ENCODE data around the gene PTCH2.
"Not testable (repeated sequence)": the region's sequence is repeated elsewhere in the genome, so short reads cannot be mapped to it uniquely, and the experiment has no call there.

Gene PTCH2

GRCh38 chr1:44826375-44827196 is 16.5 kb downstream of the PTCH2 start:
- no peaks in the 10 kb centered on the region for H3K79me2 ChIP-seq (ENCODE audit: insufficient read depth, low read length)
- no peaks in the 10 kb centered on the region; the same call in 1 of the 2 replicates for H3K36me3 ChIP-seq (ENCODE audit: insufficient read depth, low read length)
- H3K27ac ChIP-seq (ENCODE audit: low read depth, low read length, poor library complexity, severe bottlenecking): no peak overlapping the region
- TF ChIP-seq CTCF (IDR thresholded peaks at IDR 0.05; ENCODE audit: low read length): no peak
- no peak for TF ChIP-seq EZH2 (IDR thresholded peaks at IDR 0.05; ENCODE audit: borderline replicate concordance, low read length)
- H3K9me3 ChIP-seq (ENCODE audit: low read length): no peaks in the 10 kb centered on the region
- no peaks in the 10 kb centered on the region for H4K20me1 ChIP-seq (ENCODE audit: insufficient read depth, low read length)
- H3K4me1 ChIP-seq (ENCODE audit: insufficient read depth, low read length, severe bottlenecking): peaks cover 8% of the 10 kb centered on the region
- H3F3A ChIP-seq (ENCODE audit: insufficient read depth, low read length): no peaks in the 10 kb centered on the region
- no peak overlapping the region for H3K9ac ChIP-seq (ENCODE audit: low read length)
- no peak overlapping the region for H2AFZ ChIP-seq (ENCODE audit: low read length)
- H3K27me3 ChIP-seq (ENCODE audit: insufficient read depth, low read length): peaks cover 10% of the 10 kb centered on the region; the same call in 1 of the 2 replicates
- no peaks in the 10 kb centered on the region for H3K9me2 ChIP-seq (ENCODE audit: low read depth, low read length)
- no peak overlapping the region for H3K4me3 ChIP-seq (ENCODE audit: low read depth, low read length, poor library complexity, severe bottlenecking)
- no peak overlapping the region for H3K4me2 ChIP-seq (ENCODE audit: low read length)

- not testable (repeated sequence) for H3K9me2 ChIP-seq (ENCODE audit: low read depth, low read length)
These were observed 18.7 kb downstream of the PTCH2 start for GRCh38 chr1:44824392-44824791.

GRCh38 chr1:44822981-44823451 is 20.0 kb downstream of the PTCH2 start:
- no peaks in the 10 kb centered on the region for H4K20me1 ChIP-seq (ENCODE audit: insufficient read depth, low read length)
- H2AFZ ChIP-seq (ENCODE audit: low read length): no peak overlapping the region
- peaks cover 26% of the 10 kb centered on the region for H3K4me1 ChIP-seq (ENCODE audit: insufficient read depth, low read length, severe bottlenecking)
- H3K79me2 ChIP-seq (ENCODE audit: insufficient read depth, low read length): no peaks in the 10 kb centered on the region
- H3K36me3 ChIP-seq (ENCODE audit: insufficient read depth, low read length): no peaks in the 10 kb centered on the region
- H3F3A ChIP-seq (ENCODE audit: insufficient read depth, low read length): no peaks in the 10 kb centered on the region
- TF ChIP-seq EZH2 (IDR thresholded peaks at IDR 0.05; ENCODE audit: borderline replicate concordance, low read length) (no peak), CTCF (IDR thresholded peaks at IDR 0.05; ENCODE audit: low read length) (no peak)
- peaks cover 10% of the 10 kb centered on the region; the same call in 1 of the 2 replicates for H3K27me3 ChIP-seq (ENCODE audit: insufficient read depth, low read length)
- no peaks in the 10 kb centered on the region for H3K9me3 ChIP-seq (ENCODE audit: low read length)
- H3K4me3 ChIP-seq (ENCODE audit: low read depth, low read length, poor library complexity, severe bottlenecking): no peak overlapping the region
- no peak overlapping the region for H3K4me2 ChIP-seq (ENCODE audit: low read length)
- H3K9me2 ChIP-seq (ENCODE audit: low read depth, low read length): no peaks in the 10 kb centered on the region
- H3K27ac ChIP-seq (ENCODE audit: low read depth, low read length, poor library complexity, severe bottlenecking): no peak overlapping the region
- H3K9ac ChIP-seq (ENCODE audit: low read length): no peak overlapping the region

More at GRCh38 chr1:44824392-44824791, 18.7 kb downstream of the PTCH2 start:
- not testable (repeated sequence) for H3K36me3 ChIP-seq (ENCODE audit: insufficient read depth, low read length); H3K79me2 ChIP-seq (ENCODE audit: insufficient read depth, low read length); H3F3A ChIP-seq (ENCODE audit: insufficient read depth, low read length); H3K9ac ChIP-seq (ENCODE audit: low read length); H4K20me1 ChIP-seq (ENCODE audit: insufficient read depth, low read length); H3K4me2 ChIP-seq (ENCODE audit: low read length); H3K4me3 ChIP-seq (ENCODE audit: low read depth, low read length, poor library complexity, severe bottlenecking); H3K9me3 ChIP-seq (ENCODE audit: low read length); H3K27me3 ChIP-seq (ENCODE audit: insufficient read depth, low read length); H3K27ac ChIP-seq (ENCODE audit: low read depth, low read length, poor library complexity, severe bottlenecking); H2AFZ ChIP-seq (ENCODE audit: low read length)
- peaks cover 18% of the 10 kb centered on the region for H3K4me1 ChIP-seq (ENCODE audit: insufficient read depth, low read length, severe bottlenecking)
